GM21423 (cell line): Measurements from ENCODE around the gene CD93.
A peak's percentile ranks its signal among the peaks of the same experiment; 100 is the strongest.

ENCODE experiments used
- ATAC-seq: cut with Tn5 transposase; IDR thresholded peaks from one replicate; pipeline ENCODE4 v1.9.1; 2021; ENCODE audit warnings: mild to moderate bottlenecking, moderate library complexity; ENCODE audit not compliant: unreplicated experiment

CD93 gene, protein sequence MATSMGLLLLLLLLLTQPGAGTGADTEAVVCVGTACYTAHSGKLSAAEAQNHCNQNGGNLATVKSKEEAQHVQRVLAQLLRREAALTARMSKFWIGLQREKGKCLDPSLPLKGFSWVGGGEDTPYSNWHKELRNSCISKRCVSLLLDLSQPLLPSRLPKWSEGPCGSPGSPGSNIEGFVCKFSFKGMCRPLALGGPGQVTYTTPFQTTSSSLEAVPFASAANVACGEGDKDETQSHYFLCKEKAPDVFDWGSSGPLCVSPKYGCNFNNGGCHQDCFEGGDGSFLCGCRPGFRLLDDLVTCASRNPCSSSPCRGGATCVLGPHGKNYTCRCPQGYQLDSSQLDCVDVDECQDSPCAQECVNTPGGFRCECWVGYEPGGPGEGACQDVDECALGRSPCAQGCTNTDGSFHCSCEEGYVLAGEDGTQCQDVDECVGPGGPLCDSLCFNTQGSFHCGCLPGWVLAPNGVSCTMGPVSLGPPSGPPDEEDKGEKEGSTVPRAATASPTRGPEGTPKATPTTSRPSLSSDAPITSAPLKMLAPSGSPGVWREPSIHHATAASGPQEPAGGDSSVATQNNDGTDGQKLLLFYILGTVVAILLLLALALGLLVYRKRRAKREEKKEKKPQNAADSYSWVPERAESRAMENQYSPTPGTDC

GRCh38 chr20:23086056-23086566 is at the start of gene CD93:
TSS of gene CD93 (minus strand) at chr20:23086324. CDS start at chr20:23086192, 132 bp downstream.
- peak; percentile 51 for ATAC-seq

GRCh38 chr20:23133560-23133998 is 47.5 kb upstream of the CD93 start:
- no peak for ATAC-seq

- ATAC-seq: no peak
These were observed 46.9 kb upstream of the CD93 start for GRCh38 chr20:23132930-23133559.

GRCh38 chr20:23132293-23132929 is 46.3 kb upstream of the CD93 start:
- ATAC-seq: no peak

DNA sequence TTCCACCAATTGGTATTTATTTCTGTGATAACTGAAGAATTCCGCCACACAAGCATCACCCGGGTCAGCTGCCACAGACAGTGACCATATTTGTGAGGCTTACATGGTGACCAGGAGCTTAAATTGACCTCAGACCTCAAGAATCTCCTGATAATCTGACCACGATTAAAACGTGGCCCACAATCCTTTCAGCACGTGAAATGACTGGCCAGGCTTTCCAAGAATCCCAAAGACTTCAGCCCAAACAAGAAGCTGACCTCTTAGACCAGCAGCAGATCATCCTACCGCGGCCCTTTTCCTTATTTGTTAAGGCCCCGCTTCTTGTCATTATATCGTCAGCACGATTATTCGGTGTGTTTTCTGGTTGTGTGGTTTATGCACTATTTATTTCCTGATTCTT is 45.6 kb upstream of the CD93 start:
- ATAC-seq: no peak

DNA sequence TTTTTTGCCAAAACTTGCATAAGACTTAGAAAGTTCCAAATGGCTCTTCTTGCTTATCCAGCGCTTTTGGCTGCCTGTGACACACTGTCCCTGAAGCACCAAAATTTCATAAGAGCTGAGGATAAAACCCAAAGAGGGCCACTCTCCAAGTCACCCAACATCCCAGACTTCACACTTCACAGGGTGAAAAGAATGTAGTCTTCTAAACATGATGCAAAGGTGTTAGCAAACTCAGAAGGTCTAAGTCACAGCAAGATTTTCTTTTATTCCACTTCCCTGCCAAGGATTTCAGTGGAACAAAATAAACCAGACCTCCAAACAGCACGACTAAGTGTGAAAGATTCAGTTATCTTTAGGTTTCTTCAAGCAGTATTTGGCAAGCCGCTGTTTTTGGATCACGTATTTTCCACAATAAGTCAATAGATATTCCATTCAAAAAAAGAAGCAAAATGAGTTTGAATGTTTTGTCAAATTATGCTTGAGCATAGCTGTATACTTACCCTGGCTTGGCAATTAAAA is 44.6 kb upstream of the CD93 start:
- ATAC-seq: no peak

DNA sequence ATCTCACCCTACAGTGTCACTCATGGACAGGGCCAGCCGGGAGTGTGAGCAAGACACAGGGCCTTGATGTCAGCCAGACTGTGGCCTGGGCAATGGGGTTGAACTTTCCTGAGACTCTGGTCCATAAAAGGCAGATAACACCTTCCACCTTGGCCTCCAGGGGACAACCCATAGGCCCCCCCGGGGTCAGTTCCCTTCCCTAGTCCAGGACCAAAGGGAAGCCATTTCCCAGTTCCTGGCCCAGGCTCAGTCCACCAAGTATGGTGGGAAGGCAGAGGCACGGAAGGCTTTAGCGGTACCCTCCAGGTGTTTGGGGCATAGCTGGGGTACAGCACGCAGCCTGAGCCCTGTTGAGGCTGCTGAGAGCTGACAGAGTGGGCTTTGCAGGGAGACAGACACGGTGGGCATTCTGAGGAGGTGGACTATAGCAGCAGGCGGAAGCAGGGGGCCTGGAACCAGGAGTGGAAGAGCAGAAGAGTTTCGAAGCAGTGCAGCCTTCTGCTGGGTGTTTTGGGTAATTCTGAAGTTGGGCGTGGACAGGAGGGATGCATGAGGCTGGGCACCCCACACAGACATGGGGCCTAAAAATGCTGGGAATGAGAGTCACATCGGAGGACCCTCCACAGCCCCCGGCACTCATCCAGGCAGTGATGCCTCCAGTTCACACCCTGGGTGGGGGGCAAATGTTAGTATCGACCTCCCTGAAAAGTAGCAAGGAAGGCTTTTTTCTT is 43.9 kb upstream of the CD93 start:
- no peak for ATAC-seq

- no peak for ATAC-seq
These were observed 43.1 kb upstream of the CD93 start for GRCh38 chr20:23129266-23129665.

GRCh38 chr20:23128461-23129125 is 42.5 kb upstream of the CD93 start:
- no peak for ATAC-seq

- no peak for ATAC-seq
These were observed 41.6 kb upstream of the CD93 start for GRCh38 chr20:23127506-23128279.

- no peak for ATAC-seq
These were observed 40.3 kb upstream of the CD93 start for GRCh38 chr20:23126281-23127061.

DNA sequence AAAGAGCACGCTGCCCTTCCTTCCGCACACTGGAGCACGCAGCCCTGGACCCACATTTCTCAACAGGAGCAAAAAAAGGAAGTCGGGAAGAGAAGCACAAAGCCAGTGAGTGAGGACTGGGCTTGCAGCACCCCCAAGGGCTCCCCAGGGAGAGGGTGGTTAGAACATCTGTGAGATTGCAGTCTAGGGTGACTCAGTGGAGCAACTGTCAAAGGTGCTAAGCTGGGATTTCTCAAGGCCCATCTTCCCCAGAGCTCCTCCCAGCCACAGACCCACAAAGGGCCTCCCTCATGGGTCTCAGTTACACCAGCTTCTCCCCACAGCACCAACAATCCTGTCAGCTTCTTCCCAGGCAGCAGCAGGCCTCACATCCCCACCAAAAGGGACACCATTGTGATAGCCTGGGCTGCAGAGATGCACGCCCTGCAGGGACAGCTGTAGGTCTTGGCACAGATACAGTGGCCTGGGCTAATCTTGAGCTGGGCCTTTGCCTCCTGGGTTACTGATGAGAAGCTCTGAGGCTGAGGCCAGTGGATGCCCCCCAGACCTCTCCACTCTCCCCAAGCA is 39.6 kb upstream of the CD93 start:
- ATAC-seq: no peak

GRCh38 chr20:23125159-23125558 is 39.0 kb upstream of the CD93 start:
- no peak for ATAC-seq

GRCh38 chr20:23123886-23124285 is 37.8 kb upstream of the CD93 start:
- no peak for ATAC-seq

GRCh38 chr20:23122796-23123655 is 36.9 kb upstream of the CD93 start:
- ATAC-seq: no peak

GRCh38 chr20:23122321-23122720 is 36.2 kb upstream of the CD93 start:
- no peak for ATAC-seq

GRCh38 chr20:23121751-23122320 is 35.7 kb upstream of the CD93 start:
- no peak for ATAC-seq
